ENCODE results near the gene LRRK2.
"Not testable (repeated sequence)": the region's sequence is repeated elsewhere in the genome, so short reads cannot be mapped to it uniquely, and the experiment has no call there.

Gene LRRK2

DNA sequence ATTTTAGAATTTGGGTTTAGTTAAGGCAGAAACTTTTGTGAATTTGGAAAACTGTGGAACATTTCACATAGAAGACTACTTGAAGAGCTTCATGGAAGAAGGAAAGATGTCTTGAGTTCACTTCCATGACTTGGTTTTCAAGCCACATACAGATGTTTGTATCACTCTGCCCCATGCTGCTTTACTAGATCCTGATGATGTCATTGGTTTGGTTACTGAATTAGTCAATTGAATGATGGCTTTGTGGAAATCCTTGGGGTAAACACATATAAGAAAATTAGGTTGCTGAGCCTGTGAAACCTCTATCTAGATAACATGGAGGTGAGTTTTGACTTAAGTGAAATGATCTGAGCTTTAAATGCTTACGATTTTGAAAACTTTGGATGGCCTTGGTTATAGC lies 90.6 kb downstream of the LRRK2 start:
- no peak for DNase-seq

DNA sequence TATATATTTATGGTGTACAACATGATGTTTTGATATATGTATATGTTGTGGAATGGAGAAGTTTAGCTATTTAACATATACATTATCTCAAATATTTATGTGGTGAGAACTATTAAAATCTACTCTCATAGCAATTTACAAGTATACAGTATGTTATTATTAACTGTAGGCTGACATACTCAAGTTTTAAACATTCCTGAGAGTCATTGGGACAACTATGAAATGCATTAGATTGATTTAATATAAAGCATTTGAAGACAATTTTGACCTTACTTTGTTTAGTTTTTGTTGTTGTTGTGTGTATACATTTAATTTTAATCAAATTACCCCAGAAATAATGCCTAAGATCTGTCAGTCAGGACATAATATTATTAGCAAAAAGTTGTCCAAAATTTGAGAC lies 99.5 kb downstream of the LRRK2 start:
- no peak for DNase-seq

DNA sequence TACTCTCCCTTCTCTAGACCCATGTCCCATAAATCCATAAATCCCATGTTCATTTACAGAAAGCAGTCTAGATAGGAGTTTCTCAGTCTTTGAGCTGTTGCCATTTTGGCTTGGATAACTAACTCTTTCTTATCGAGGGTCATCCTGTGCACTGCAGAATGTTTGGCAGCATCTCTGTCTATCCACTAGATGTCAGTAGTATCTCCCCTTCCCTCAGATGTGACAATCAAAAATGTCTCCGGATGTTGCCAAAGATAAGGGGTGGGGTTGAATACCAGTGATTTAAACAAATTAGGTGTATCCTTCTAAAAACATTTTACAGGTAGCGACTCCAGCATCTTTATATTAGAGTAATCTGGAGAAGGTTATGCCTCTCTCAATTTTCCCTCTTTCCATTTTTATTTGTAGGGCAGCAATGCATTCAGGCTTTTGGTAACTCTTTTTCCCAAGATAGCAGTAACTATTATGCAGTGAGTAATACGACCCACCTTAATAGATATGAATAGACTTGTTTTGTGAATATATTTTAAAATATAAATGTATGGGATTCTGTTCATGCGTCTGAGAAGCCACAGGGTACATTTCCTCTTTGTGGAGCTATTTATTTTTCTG lies 100.7 kb downstream of the LRRK2 start:
- DNase-seq, result no peak

DNA sequence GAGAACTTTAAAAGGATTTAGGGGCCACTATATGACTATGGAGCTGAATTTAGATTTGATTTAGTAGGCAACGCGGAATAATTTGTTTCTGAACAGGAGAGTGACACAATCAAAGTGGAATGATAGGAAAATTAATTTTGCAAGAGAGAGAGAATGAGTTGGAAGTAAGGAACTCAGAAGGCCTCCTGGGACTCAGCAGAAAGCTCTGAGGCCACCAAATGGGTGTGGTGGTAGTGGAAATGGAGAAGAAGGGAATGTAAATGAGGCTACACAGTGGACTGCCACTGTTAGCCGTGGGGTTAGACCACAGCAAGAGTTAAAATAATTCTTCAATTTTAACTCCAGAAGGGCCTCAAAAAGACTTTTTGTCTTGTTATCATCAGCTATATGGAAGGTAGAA lies 102.7 kb downstream of the LRRK2 start:
- DNase-seq, result no peak

DNA sequence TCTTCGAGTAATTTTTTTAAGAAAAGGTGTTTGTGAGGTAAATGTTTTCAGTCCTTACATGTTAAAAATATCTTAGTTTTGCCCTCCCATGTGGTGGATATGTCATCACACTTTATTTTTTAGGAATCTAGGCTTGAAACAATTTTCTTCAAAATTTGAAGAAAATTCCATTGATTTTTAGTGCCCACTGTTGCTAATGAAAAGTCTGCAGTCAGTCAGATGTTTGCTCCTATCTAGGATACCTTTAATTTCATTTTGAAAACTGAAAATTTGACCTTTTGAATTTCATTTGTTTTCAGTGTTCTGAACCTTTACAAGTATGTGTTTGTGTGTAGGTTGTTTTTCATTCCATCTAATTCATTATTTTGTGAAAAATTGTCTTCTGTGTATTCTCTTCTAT lies 105.4 kb downstream of the LRRK2 start:
- DNase-seq, result no peak

DNA sequence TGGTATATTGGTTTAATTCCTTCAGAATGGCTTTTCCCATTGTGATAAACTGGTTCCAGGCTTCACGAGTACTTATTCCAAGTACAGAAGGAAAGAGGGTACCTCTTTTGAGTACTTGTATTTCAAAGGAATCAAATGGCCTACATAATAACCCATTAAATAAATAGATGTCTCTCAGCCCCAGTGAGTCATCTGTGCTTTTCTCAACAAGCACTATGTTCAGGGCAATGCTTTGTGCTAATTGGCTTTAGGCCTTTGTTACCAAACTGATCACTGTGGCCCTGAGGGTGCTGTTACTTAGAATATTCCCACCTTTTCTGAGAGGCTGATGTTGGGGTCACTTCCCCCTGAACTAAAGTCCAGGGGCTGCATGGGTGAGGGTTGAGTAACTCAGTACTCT lies 107.1 kb downstream of the LRRK2 start:
- no peak for DNase-seq

DNA sequence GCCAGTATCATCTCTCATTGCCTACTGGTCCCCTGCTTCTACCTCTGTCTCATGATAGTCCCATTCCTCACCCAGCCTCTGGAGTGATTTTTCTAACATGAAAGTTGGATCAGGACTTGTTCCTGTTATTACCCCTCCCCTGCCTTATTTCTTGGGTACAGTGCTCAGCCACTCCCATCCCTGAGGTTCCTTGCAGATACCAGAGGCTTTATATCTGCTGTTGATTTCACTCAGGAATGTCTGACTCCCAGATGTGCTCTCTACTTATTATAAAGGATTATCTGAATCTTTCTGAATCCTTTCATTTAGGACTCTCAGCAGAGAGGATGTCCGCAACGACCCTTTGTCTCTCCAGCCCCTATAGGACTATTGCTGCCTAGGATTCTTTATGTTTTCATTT lies 111.2 kb downstream of the LRRK2 start:
- DNase-seq, result no peak

DNA sequence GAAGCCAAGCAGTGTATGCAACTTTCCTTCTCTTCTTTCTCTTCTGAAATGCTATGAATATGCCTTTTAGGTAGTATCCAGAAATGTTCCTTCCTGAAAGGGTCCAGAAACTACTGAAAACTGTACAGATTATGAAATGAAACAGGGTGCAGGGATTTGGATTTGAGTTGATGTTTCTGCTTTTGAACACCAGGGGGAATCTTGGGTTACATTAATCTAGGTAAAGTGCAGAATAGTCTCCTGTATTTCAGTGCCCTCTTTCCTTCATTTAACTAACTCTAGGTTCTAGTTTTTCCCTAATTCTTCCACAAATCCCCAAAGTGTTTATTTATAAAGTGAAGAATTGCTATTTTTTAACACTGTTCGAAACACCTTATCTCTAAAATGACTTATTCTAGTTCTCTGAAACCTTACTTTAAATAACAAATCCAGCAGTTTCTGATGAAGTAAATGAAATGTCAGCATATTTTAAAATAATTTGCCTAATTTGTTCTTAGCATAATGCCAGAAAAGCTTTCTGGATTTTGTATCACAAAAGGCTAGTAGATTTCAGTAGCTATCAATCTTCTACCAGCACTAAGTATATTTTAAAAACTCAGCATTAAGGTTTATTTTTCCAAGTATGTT lies 111.9 kb downstream of the LRRK2 start:
- DNase-seq, result no peak

DNA sequence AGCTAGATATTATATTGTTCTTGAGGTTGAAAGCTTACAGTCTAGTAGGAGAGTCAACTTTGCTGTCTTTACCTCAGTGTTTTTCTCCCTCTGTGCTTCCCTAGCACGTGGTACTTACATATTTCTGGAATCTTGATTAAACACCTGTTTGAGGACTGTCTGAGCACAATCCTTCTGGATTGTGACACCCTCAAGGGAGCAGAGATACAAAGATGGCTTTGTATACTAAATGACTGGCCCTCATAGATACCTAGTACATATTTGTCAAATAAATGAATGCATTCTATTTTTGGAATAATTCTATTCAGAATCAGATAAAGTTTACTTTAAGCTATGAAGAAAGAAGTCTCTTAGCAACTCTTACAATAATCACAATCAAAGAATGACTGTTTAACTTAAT lies 113.3 kb downstream of the LRRK2 start:
- no peak for DNase-seq

DNA sequence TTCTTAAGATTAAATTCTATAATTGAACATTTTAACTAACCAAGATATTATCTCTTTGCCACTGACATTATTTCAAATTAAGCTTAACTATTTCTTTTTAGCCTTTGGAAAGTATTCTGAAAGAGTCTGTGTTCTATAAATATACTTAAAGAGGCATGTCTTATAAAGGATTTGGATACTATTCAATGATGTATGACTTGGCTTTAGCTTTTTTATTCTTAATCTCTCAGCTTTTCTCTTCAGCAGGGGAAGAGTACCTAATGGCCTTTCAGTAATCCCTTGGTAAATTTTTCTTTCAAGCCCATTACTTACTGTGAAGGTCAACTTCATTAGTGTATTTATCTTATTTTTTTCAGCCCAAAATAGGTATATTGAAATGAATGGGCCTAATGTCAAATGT lies 113.8 kb downstream of the LRRK2 start:
- DNase-seq, result no peak

DNA sequence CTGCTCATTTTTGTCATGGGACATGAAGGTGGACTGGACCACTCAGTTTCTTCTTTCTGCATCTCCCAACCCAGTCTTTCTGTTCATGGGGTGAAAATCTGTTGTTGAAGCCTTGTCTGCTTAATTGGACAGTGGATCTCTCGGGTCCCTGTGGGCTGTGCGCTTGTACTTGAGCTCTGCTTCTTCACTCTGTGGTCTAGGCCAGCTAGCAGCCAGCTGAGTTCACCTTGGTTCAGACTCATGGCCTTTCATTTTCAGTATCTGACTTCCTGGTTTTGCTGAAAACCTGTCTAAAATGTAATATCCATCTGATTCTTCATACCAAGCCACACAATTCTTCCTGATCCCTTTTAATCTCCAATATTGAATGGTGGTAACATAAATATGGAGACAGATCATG lies 117.2 kb downstream of the LRRK2 start:
- no peak for DNase-seq

DNA sequence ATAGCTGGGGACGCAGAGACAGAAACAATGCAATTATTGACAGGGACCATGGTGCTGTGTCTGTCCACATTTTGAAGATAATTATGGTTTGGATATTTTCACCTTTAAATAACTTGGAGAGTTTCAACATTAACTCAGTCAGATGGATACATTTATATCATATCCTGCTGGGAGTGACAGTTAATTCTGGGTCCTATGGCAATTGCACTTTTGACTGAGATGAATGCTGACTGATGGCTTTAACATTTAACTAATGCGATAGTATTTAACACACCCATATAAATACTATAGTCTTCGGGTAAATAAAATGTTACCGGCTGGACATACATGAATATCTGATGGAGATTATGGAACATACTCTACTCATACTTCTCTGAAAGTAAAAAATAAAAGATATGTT lies 118.3 kb downstream of the LRRK2 start:
- DNase-seq, result no peak

DNA sequence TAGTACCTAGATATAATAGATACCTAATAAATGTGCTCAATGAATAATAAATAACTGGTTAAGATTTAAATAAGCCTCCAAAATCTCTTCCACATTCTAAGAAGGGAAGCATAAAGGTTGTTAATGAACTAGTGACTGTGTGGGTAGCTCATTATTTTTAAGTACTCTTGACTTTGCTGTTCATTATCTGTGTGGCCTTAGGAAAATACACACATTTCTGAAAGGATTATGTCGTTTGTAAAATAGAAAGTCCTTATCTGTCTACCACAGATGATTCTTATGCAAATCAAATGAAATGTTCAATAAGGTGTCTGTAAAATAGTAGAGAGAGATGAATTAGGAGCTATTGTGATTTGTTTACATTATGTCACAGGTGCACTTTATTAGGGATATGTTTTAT lies 119.5 kb downstream of the LRRK2 start:
- no peak for DNase-seq

DNA sequence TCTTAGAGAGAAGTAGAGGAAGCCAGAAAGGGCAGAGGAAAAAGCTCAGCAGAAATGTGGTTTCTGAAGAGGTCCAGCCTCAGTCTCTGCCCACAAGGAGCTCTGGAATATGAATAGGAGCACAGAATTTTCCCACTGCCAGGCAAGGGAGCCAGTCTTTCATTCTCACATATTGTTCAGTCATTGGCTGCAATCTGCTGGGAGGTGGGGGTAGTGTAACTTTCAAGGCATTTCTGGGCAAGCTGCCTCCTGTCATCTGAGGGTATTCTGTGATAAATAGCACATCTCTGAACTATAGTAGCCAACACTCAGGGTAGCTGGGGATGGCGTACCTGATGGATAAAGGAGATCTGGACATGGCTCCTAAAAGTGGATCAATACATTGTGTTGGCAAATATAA lies 127.2 kb downstream of the LRRK2 start:
- DNase-seq, result no peak

DNA sequence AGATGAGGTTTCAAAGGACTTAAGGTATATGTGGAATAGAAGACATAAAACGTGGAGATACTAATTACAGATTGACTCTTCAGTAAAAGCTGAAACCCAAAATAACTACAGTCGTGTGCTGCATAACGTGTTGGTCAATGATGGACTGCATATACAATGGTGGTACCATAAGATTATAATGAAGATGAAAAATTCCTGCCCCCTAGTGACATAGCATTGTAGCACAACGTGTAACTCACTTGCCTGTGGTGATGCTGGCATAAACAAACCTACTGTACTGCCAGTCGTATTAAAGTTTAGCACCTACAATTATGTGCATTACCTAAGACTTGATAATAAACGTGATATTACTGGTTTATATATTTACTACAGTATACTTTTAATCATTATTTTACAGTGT lies 150.3 kb downstream of the LRRK2 start:
- no peak for DNase-seq

DNA sequence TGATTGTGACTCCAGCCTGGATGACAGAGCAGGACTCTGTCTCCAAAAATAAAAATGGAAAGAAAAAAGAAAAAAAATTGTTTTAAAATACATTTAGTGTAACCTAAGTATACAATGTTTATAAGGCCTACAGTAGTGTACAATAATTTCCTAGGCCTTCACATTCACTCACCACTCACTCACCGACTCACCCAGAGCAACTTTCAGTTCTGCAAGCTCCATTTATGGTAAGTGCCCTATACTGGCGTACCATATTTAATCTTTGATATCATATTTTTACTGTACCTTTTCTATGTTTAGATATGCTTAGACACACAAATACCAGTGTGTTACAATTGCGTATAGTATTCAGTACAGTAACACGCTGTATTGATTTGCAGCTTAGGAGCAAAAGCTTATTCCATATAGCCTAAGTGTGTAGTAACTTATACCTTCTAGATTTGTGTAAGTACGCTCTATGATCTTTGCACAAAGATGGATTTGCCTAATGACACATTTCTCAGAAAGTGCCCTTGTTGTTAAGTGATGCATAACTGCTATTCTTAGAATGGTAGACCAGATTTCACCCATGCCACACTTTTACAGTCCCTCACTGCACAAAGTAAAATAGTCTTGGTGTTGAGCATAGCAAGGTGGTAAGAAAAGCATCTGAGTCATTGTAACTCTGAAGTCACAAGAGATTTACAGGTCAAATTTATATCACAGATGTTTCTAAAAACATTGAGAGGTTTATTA lies 151.9 kb downstream of the LRRK2 start:
- no peak for DNase-seq

DNA sequence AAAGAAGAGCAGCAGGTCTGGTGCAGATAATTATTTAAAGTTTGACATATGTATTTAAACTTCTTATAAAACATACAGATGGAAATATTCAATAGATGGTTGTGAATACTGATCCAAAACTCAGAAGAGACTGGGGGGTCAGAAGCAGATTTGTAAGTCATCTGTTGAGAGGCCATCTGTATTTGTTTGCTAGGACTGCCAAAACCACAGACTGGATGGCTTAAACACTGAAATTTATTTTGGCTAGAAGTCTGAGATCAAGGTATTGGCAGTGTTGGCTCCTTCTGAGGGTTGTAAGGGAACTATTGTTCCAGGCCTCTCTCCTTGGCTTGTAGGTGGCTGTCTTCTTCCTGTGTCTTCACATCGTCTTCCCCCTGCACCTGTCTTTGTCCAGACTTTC lies 153.9 kb downstream of the LRRK2 start:
- no peak for DNase-seq

DNA sequence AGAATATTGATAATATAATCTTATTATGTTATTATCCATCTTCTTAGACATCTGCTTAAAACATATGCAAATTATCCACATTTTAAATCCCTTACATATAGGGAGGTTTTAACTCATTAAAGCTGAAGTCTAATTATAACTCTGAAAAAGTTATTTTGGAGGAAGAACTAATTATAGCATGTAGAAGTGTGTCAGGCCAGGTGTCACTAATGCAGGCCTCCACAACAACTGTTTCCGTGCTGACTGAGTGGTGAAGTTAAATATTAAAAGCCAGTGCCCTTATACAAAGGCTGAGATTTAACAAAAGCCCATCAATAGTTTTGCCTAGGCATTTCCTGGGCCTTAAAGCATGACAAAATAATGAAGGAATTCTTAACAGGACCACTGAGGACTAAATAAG lies 157.4 kb downstream of the LRRK2 start:
- no peak for DNase-seq

DNA sequence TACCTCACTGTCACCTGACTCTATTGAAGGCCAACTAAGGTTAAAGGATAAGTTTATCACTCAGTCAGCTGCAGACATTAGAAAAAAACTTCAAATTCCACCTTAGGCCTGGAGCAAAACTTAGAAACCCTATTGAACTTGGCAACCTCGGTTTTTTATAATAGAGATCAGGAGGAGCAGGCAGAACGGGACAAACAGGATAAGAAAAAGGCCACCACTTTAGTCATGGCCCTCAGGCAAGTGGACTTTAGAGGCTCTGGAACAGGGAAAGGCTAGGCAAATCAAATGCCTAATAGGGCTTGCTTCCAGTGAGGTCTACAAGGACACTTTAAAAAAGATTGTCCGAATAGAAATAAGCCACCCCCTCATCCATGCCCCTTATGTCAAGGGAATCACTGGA lies 162.5 kb downstream of the LRRK2 start:
- not testable (repeated sequence) for DNase-seq

DNA sequence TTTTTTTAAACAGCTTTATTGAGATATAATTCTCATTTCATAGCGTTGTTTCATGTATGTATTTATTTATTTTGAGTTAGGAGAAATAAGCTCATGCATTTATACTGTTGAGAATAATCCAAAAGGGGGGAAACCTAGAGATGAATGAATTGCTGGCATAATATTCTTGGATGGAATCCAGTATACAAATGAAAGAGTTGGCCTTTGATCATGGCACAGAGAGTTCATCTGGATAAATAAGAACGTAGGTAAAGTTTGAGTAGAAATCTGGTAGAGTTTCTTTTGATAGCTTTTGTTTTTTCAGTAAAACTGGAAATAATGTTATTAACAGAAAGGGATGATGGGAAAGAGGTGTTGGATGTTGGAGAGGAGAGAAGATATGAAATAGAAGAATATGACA lies 166.2 kb downstream of the LRRK2 start:
- no peak for DNase-seq

DNA sequence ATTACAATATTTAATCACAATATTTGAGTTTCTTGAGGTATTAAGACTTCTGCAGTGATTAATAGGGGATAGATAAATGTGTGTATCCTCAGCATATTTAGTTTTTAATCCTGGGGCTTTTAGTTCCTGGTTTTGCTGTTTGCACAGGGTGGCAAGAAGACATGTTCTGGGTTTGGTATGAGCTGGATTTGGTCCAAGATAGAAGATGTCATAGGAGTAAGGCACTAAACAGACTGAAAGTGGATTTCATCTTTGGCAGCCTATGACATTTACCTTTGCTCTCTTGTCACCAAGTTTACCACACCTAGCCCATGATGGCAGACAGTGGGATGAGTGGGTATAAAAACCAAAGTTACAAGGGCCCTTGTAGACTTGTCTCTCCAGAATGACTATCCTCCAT lies 168.2 kb downstream of the LRRK2 start:
- no peak for DNase-seq

DNA sequence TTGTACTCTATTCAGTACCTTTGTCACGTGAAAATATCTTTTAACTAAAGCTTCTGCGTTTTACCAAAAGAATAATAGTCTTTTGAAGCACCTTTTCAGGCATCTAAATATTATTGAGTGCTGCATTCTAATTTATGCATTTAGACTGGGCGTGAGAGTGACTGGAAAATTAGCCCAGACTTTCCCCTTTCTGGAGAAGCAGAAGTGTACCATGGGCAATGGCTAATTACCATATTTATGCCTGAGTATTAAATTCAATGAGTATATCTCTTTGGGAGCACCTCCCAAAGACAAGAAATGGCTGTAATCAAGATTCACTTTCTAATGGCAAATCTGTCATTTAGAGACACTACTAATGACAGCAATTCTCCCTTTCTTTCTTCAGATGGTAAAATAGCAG lies 174.9 kb downstream of the LRRK2 start:
- no peak for DNase-seq

DNA sequence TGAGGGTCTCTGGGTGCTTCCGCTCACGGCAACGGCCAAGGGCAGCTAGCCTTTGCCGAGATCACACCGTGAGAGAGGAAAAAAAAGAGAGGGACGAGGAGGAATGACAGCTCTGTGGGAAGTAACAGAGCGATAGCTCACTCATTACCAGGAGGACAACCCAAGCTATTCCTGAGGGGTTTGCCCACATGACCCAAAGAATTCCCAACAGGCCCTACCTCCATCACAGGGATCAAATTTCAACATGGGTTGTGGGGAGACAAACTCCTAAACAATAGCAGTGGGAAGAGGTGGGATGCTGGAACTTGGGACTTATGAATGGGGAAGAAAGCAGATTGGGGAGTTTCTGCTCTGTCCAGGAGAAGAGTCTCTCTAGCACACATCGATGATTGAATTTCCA lies 180.6 kb downstream of the LRRK2 start:
- DNase-seq, result no peak
